ENCODE measurements around the gene PTPRD.

DNA sequence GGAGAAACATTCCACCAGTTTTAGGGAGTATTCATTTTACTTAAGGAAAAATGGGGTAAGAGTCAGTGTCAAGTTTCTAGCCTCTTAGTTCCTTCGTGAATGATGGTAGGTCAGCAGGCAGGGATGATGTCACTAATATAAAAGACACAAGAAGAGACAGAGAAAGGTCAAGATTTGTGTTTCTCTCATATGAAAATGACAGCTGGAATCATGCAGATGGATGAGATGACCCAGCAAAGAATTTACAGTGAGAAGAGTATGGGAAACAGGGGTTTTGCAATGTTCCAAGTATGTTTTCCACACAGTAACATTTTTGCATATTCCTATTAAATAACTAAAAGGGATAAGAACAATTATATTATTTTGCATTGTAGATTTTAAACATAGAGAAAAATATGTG, 2063.6 kb downstream of the PTPRD start:
- TF ChIP-seq, protein P1, sequence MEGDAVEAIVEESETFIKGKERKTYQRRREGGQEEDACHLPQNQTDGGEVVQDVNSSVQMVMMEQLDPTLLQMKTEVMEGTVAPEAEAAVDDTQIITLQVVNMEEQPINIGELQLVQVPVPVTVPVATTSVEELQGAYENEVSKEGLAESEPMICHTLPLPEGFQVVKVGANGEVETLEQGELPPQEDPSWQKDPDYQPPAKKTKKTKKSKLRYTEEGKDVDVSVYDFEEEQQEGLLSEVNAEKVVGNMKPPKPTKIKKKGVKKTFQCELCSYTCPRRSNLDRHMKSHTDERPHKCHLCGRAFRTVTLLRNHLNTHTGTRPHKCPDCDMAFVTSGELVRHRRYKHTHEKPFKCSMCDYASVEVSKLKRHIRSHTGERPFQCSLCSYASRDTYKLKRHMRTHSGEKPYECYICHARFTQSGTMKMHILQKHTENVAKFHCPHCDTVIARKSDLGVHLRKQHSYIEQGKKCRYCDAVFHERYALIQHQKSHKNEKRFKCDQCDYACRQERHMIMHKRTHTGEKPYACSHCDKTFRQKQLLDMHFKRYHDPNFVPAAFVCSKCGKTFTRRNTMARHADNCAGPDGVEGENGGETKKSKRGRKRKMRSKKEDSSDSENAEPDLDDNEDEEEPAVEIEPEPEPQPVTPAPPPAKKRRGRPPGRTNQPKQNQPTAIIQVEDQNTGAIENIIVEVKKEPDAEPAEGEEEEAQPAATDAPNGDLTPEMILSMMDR (conservative IDR thresholded peaks at IDR 0.05; ENCODE audit: low read depth in 2 of 2): no peak
- TF ChIP-seq NANOG (IDR thresholded peaks at IDR 0.05; ENCODE audit: borderline replicate concordance) (no peak), EZH2 (IDR thresholded peaks at IDR 0.05; ENCODE audit: low read depth, unreplicated experiment) (no peak), EZH2phosphoT487 (IDR thresholded peaks at IDR 0.05; ENCODE audit: unreplicated experiment) (no peak), JUNB (IDR thresholded peaks at IDR 0.05; ENCODE audit: unreplicated experiment) (no peak), POLR2AphosphoS5 (IDR thresholded peaks at IDR 0.05; ENCODE audit: low read depth) (no peak), CREB1 (CRISPR knock-in tag; IDR thresholded peaks at IDR 0.05; ENCODE audit: low read depth) (no peak), ZNF114 (CRISPR knock-in tag; IDR thresholded peaks at IDR 0.05) (no peak)
- TF ChIP-seq, protein P2, sequence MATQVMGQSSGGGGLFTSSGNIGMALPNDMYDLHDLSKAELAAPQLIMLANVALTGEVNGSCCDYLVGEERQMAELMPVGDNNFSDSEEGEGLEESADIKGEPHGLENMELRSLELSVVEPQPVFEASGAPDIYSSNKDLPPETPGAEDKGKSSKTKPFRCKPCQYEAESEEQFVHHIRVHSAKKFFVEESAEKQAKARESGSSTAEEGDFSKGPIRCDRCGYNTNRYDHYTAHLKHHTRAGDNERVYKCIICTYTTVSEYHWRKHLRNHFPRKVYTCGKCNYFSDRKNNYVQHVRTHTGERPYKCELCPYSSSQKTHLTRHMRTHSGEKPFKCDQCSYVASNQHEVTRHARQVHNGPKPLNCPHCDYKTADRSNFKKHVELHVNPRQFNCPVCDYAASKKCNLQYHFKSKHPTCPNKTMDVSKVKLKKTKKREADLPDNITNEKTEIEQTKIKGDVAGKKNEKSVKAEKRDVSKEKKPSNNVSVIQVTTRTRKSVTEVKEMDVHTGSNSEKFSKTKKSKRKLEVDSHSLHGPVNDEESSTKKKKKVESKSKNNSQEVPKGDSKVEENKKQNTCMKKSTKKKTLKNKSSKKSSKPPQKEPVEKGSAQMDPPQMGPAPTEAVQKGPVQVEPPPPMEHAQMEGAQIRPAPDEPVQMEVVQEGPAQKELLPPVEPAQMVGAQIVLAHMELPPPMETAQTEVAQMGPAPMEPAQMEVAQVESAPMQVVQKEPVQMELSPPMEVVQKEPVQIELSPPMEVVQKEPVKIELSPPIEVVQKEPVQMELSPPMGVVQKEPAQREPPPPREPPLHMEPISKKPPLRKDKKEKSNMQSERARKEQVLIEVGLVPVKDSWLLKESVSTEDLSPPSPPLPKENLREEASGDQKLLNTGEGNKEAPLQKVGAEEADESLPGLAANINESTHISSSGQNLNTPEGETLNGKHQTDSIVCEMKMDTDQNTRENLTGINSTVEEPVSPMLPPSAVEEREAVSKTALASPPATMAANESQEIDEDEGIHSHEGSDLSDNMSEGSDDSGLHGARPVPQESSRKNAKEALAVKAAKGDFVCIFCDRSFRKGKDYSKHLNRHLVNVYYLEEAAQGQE (IDR thresholded peaks at IDR 0.05; ENCODE audit: unreplicated experiment): no peak
